HepG2 (cell line): ENCODE data around the gene HDAC4.

Experiments
- ATF2 ChIP-seq: sonication (generic); formaldehyde crosslinking; IDR thresholded peaks from 2 replicates; pipeline ENCODE4 v1.4.0; 2020; ENCODE audit warnings: missing genetic modification reagents
- CTCF ChIP-seq: sonication (generic); formaldehyde crosslinking; IDR thresholded peaks from 2 replicates; pipeline ENCODE4 v1.5.0; 2020; ENCODE audit warnings: mild to moderate bottlenecking, missing genetic modification reagents, moderate library complexity
- GATAD2A ChIP-seq: IDR thresholded peaks from 2 replicates; pipeline ENCODE4 v1.6.1; 2016
- GMEB1 ChIP-seq: sonication (generic); formaldehyde crosslinking; IDR thresholded peaks from 2 replicates; pipeline ENCODE4 v1.5.1; 2020; ENCODE audit warnings: missing genetic modification reagents, mild to moderate bottlenecking, borderline replicate concordance
- HDAC2 ChIP-seq: sonication (generic); formaldehyde crosslinking; IDR thresholded peaks from 2 replicates; pipeline ENCODE4 v1.4.0; 2020; ENCODE audit warnings: missing genetic modification reagents
- IRF2 ChIP-seq: IDR thresholded peaks from 2 replicates; pipeline ENCODE4 v1.6.1; 2018; ENCODE audit warnings: missing genetic modification reagents, missing compliant biosample characterization
- MTERF4 ChIP-seq: sonication (generic); formaldehyde crosslinking; IDR thresholded peaks from 2 replicates; pipeline ENCODE4 v1.8.0; 2023; ENCODE audit warnings: mild to moderate bottlenecking, missing genetic modification reagents
- SKIL ChIP-seq: sonication (generic); formaldehyde crosslinking; IDR thresholded peaks from 2 replicates; pipeline ENCODE4 v1.8.0; 2022; ENCODE audit warnings: missing genetic modification reagents, mild to moderate bottlenecking, moderate library complexity, borderline replicate concordance
- SOX6 ChIP-seq, 2 experiments: fragments of 450-650 bp in 1 of 2; sonication (generic) in 1 of 2; formaldehyde crosslinking in 1 of 2; IDR thresholded peaks; 2 replicates each; pipeline versions ENCODE4 v1.4.0 to v1.6.1; 2017 to 2020; ENCODE audit warnings: antibody characterized with exemption in 1 of 2, mild to moderate bottlenecking in 1 of 2, missing genetic modification reagents in 1 of 2
- SP1 ChIP-seq, 2 experiments: fragments of 450-650 bp in 1 of 2; sonication (generic) in 1 of 2; formaldehyde crosslinking in 1 of 2; IDR thresholded peaks; 2 replicates each; pipeline versions ENCODE4 v1.4.0 to v1.6.1; 2016 to 2020; ENCODE audit warnings: missing genetic modification reagents in 1 of 2
- STAT6 ChIP-seq: sonication (generic); formaldehyde crosslinking; IDR thresholded peaks from 2 replicates; pipeline ENCODE4 v1.4.0; 2020; ENCODE audit warnings: missing genetic modification reagents, mild to moderate bottlenecking, borderline replicate concordance
- TARDBP ChIP-seq: sonication (generic); formaldehyde crosslinking; IDR thresholded peaks from 2 replicates; pipeline ENCODE4 v1.8.0; 2022; ENCODE audit warnings: mild to moderate bottlenecking, missing genetic modification reagents
- ZNF24 ChIP-seq: fragments of 450-650 bp; IDR thresholded peaks from 2 replicates; pipeline ENCODE4 v1.6.1; 2017; ENCODE audit warnings: antibody characterized with exemption, mild to moderate bottlenecking
- ZNF557 ChIP-seq: sonication (generic); formaldehyde crosslinking; IDR thresholded peaks from 2 replicates; pipeline ENCODE4 v1.4.0; 2020; ENCODE audit warnings: missing genetic modification reagents

- TF ChIP-seq SKIL (CRISPR knock-in tag) (no peak), HDAC2 (CRISPR knock-in tag) (no peak), CTCF (CRISPR knock-in tag) (no peak), STAT6 (CRISPR knock-in tag) (no peak), IRF2 (CRISPR knock-in tag) (no peak), GMEB1 (CRISPR knock-in tag) (no peak), SP1 (IDR thresholded peaks at IDR 0.05) (no peak), SP1 (CRISPR knock-in tag; IDR thresholded peaks at IDR 0.05) (no peak), ATF2 (CRISPR knock-in tag) (no peak), MTERF4 (CRISPR knock-in tag) (no peak), SOX6 (IDR thresholded peaks at IDR 0.05) (no peak), SOX6 (CRISPR knock-in tag; IDR thresholded peaks at IDR 0.05) (no peak), TARDBP (no peak), ZNF557 (CRISPR knock-in tag) (no peak), ZNF24 (no peak), GATAD2A (CRISPR knock-in tag) (no peak)
Observed at GRCh38 chr2:239370403-239370802, 30.4 kb downstream of the HDAC4 start.
